NCI-H446 (cell line): ENCODE results near the gene DUSP2.
"Not testable (repeated sequence)": the region's sequence is repeated elsewhere in the genome, so short reads cannot be mapped to it uniquely, and the experiment has no call there.

ENCODE experiments used
- DNase-seq, 2 experiments: peaks; one replicate each; lab custom pipeline; 2025; lab: John Stamatoyannopoulos, UW

DUSP2 gene

DNA sequence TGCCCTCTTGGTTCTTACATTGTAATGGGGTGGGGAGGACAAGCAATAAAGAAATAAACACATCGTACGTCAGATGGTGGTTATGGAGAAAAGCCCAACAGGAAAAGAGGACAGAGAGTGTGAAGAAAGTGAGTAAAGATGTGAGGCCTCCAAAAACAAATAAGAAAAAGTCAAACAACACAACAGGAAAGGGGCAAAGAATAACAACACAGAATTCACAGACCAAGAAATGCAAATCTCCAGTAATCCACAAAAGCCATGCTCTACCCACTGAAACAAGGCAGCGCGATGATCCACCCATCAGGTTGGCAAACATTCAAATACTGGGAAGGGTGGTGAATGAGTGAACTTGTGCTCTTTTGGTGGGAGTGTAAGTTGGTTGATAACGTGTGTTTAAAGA, 16.7 kb upstream of the DUSP2 start:
- no peak for DNase-seq

DNA sequence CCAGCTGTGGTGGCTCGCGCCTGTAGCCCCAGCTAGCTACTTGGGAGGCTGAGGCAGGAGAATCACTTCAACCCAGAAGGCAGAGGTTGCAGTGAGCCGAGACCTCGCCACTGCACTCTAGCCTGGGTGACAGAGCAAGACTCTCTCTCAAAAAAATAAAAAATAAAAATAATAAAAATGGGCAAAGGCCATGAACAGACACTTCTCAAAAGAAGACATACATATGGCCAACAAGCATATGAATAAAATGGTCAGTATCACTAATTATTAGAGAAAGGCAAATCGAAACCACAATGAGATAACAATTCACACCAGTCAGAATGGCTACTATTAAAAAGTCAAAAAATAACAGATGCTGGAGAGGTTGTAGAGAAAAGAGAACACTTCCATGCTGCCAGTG, 15.1 kb upstream of the DUSP2 start:
- not testable (repeated sequence) for DNase-seq

DNA sequence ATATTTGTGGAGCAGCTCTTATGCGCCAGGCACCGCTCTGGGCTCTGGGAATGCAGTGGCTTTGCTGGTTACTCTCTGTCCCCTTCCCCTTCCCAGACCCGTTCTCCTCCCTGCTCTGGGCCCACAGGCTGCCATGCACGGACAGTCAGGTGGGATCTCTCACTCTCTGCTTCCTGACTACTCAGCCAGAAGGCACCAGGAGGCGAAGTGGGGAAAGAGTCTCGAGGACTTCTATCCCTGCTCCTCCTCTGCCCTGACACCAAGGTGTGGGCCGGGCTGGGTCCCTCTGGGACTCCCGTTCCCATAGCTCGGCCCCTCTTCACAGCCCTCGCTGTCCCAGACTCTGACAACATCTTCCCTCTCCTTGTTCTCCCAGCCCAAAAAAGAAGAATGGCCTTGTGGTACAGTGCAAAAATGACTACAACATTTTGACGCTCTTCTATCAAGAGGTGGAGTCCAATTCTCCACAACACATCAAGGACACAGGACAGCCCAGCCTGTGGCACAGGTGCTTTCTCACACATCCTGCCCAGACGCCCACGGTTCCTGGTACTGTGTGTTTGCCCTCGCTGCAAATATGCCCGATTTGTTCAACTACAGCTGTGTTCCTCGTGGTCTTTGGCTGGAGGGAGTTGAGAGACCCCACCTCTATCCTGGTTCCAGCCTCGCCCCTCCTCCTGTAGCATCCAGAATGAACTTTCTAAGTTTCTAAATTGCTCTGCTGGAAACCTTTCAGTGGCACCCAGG, 14.0 kb upstream of the DUSP2 start:
- DNase-seq = no peak

DNA sequence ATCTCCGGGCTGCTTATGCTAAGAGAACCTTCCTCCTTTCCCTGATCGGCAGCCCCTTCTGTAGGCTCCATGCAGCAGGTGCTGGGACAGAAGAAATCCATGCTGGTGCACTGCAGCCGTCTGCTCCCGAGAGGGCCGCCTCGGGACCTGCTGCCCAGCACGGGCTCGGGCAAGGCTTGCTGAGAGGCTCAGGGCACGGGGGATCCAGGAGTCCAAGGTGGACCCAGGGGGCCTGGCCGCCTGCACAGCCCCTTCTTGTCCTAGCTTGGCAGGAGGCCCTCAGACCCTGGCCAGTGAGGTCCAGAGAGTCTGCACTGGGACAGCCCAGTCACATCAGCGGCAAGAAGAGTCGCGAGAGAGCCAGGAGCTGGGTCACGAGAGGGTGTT, 13.3 kb upstream of the DUSP2 start:
- DNase-seq = no peak

DNA sequence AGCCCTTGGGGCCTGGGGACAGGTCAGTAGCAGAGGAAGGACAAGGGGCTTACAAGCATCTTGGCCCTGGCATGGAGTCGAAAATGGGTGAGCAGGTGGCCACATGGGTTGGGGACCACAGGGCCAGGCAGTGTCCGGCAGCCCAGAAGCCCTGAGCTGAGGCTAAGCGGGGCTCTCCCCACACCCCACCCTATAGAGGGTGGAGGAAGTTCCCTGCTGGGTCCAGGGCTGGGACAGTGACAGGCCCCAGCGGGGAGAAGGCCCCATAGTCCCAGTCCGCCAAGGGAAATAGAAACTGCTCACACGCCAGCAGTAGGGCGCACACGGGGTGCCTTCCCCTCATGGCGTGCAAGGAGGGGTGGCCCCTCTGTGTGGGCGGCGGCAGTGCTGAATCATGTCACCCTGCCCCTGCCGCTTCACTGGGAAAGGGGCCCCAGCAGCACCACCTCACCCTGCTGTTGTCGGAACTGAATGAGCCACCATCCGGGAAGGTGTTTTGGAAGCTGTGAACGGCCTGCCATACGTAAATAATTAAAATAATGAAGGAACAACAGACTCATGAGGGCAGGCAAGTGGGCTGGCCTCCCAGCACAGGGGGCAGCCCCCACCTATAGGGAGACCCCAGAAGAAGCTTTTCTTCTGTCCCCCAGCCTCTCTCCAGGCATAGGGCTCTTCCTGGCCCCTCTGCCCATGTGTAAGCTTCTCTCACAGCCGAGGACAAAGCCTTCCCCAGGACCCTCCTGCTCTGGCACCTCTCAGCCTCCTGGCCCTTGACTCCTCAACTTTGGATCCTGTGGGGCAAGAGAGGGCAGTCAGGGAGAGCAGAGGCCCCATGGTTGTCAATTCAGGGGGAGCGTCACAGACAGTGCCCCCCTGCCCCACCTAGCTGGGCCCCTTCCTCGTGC, 12.7 kb upstream of the DUSP2 start:
- DNase-seq = no peak

DNA sequence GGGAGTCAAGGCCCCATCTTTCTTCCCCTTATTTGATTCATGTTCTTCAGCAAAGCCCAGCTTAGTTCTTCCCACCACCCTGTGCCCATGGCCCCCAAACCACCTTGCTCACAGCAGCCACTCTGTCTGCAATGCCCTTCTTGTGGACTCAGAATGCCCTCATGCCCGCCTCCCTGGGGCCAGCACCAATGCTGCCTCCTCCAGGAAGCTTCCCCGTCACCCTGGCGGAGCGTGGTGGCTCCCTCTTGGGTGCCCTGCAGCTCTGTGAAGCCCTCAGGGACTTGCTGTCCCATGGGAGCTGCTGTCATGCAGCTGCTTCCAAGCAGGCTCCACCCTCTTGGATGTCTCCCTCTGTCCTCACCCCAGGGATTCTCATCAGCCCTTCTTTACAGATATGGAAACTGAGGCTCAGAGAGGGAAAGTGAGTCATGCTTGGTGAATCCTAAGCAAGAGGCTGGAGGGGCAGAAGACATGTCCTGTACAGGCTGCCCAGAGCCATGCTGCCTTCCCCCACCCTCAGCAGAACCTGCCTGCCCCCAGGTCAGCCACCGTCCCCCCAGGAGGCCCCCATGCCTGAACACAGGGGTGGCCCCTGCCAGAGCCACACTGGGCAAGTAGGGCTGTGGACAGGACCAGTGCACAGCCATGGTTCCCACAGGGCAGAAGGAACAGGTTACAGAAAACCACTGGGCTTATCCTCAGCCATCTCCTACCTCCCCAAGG, 11.8 kb upstream of the DUSP2 start:
- DNase-seq = no peak

DNA sequence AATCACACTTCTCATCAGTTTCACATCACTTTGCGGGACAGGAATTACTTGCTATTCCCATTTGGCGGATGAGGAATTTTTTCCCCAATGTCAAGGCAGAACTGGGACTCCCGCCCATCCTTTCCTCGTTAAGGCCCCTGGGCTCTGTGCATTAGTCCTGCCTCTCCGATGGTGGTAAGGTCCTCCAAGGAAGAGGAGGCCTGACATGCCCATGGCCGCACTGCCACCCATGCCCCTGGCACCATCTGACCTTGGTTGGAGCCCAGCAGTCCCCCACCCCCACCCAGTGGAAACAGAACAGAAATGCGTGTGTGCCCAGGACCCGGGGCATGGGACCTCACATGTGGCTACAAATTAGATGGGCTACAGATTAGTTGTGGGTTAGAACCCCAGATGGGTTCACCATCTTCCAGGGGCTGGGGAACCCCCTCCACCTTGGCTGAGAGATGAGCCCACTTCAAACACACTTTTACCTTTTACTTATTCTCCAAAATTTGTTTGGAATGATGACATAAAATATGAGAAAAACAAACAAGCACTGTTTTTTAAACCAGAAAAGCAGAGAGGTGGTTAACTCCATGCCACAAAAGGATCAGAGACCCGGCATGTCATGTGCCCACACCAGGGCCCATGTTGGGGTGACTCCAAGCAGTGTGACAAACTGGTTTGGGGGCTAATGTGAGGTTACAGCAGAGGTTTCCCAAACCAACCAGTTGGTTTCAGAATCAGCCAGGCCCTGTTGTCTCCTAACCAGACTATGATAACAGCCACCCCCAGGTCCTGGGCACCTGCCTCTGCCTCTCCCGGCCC, 11.0 kb upstream of the DUSP2 start:
- DNase-seq = no peak

DNA sequence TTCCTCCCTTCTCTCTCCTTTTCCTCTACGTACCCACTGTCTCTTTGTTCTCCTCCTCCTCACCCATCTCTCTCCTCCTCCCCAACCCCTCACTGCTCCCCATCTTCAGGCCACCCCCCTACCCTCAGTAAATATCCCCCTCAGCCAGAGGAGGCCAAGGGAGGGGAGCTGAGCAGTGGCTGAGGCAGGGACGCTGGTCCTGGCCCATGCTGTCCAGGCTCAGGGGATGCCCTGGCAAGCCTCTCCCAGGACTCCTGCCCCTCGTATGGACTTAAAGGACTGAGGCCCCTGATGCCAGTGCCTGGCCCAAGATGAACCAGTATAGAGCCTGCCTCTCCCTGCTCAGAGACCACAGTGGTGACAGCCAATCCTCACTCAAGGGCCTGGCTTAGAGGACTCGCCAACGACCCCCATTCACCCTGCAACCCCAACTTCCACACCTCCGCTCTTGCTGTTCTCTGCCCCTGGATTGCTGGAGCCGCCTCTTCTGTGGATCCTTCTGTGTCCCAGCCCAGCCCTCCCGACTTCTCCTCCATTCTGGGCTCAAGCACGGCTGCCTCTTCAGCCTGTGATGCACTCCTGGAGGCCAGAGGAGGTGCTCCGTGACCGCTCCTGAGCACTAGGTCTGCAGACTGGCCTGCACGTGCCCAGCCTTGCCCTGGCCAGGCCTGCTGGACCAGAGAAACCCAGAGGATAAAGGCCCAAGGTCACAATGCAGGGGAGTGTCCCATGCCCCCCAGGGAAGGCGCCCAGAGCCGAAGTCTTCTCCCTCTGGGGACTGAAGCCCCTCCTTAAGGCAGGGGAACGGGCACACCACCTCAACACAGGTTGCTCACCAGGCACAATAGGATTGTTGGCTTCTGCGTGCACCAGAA, 9.5 kb upstream of the DUSP2 start:
- DNase-seq = no peak

DNA sequence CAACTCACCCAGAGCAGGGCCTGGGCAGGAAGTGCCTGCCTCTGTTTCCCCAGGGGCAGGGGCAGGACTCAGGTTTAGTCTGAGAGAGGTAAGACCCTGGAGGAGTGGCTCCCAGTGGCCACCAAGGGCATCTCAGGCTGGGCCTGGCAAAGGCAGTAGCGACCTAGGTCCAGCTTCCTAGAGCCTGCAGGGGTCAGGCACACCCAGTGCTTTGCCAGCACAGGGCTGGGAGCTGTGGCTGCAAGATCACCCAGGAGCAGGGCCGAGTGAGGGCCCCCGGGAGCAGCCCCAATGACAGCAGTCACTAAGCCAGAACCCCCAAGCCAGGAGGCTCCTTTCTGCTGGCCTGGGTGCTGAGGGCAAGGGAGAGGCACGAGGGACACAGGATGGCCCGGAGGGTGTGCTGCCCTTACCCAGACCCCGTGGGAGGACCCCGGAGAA, 8.8 kb upstream of the DUSP2 start:
- DNase-seq = no peak

DNA sequence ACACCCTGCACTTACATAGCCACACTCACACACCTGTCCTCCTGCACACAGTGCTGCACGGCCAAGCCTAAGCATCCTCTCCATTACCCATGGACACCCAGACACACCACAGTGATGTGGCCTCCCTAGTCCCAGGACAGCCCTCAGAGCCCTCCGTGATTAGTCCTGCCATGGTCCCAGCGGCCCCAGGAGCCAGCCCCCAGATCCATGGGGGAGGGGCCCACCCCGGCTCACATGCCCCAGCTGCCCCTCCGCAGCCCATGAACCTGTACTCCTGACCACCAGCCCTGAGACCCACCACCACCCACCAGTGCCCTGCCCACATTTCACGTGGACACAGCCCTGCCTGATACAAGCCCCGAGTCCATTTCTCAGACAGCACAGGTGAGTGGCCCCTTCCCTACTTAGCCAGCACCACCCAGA, 8.1 kb upstream of the DUSP2 start:
- no peak for DNase-seq

DNA sequence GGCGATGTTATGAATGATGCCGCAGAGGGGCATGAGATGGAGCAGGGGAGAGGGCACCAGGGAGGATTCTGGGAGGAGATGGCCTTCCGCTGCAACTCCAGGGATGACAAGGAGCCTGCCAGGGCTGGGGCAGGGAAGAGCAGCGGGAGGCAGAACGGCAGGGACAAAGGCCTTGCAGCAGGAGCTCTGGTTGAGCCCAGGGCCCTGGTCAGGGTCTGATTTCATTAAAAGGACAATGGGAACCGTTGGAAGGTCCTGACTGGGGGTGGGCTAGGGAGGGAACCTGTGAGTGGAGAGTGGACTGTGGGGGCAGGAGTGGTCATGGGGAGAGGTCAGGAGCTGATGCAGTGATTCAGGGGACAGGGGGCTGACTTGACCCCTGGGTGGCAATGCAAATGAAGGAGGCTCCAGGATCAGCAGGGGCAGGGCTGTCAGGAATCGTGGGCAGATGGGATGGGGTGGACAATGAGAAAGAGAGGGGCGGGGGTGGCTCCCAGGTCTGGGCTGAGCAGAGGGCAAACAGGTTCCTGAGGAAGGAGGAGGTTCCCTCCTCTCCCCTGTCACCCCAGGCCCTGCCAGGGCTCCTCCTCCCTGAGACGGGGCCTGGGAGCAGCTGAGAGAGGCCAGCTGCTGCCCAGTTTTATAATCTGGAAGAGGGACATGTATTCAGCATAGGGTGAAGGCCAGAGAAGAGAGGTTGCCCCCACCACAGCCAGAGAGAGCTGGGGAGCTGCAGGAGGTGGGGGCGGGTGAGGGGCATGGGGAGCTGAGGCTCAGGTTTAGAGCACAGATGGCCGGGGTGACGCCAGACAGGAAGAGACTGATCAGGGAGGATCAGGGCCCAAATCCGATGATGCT, 7.3 kb upstream of the DUSP2 start:
- DNase-seq = no peak

DNA sequence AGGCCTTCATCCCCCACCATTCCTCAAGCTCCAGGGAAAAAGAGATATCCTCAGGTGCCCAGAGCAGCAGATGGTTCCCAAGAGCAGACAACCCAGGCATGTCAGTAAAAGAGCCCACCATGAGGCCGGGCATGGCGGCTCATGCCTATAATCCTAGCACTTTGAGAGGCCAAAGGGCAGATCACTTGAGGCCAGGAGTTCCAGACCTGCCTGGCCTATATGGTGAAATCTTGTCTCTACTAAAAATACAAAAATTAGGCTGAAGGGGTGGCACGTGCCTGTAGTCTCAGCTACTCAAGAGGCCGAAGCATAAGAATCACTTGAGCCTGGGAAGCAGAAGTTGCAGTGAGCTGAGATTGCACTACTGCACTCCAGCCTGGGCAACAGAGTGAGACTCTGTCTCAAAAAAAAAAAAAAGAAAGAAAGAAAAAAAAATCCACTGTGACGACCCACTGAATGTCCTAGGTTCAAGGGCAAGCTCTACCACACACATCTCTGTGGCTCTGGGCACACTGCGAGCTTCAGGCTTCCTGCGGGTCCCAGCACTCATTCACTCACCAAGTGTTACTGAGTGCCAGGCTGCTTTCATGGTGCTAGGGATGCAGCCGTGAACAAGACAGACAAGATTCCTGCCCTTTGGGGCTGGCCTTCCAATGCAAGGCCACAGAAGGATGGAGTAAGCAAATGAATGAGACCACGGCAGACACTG, 6.5 kb upstream of the DUSP2 start:
- no peak for DNase-seq

DNA sequence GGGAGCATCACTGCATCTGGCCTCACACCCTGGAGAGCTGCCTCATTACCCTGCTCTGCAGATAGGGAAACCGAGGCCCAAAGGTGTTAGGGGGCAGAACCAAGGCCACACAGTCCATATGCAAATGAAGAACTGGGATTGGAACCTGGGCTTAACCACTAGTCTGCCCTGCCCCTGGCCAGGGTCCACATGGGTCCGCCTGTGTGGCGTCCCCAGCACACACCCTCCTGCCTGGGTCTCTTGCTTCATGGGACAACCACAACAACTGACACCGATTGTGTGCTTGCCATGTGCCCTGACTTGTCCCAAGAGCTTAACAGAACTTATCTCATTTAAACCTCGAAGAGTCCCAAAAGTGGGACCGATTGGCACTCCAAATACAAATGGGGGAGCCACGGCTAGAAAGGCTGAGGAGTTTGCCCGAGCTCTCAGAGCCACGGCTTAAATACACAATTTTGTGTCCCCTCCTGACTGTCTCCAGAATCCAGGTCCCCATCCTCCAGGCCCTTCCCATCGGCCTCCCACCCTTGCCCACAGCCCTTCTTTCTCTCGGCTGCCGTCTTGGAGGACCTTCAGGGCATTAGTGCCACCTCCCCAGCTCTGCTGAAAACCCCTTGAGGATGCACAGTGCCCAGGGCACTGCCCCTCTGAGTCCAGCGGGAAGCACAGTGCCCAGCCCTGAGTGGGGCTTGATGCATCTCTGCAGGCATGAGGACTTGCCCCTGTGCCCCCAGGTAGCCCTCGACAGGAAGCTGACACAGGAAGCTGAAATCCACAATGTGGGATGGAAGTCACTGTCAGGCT, 5.8 kb upstream of the DUSP2 start:
- DNase-seq = no peak

DNA sequence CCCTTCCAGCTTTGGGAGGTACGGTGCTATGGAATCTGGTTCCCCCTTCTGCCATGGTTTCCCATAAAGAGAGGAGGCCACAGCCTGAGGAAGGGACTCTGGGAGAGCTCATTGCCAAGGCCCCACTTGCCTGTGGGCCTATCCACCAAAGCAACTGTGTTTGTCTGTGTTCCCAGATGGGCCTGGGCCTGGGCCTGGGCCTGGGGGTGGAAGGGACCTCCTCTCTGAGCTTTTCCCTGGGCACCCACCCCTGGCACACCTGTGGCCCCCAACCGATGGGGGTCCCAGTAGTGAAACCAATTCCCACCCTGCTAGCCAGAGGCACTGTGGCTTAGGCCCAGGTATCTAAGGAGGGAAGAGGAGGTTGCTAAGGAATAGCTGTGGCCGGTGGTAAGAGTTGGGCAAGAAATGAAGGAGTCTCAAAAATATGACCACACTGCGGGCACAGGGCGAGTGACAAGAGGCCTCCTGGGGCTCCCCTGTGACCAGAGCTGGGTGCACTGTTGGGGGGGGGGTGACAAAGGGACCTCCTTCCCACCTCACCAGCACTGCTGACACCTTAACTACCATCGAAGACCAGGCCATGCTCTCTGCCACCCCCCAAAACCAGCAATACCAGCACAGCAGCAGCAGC, 4.9 kb upstream of the DUSP2 start:
- DNase-seq = no peak

DNA sequence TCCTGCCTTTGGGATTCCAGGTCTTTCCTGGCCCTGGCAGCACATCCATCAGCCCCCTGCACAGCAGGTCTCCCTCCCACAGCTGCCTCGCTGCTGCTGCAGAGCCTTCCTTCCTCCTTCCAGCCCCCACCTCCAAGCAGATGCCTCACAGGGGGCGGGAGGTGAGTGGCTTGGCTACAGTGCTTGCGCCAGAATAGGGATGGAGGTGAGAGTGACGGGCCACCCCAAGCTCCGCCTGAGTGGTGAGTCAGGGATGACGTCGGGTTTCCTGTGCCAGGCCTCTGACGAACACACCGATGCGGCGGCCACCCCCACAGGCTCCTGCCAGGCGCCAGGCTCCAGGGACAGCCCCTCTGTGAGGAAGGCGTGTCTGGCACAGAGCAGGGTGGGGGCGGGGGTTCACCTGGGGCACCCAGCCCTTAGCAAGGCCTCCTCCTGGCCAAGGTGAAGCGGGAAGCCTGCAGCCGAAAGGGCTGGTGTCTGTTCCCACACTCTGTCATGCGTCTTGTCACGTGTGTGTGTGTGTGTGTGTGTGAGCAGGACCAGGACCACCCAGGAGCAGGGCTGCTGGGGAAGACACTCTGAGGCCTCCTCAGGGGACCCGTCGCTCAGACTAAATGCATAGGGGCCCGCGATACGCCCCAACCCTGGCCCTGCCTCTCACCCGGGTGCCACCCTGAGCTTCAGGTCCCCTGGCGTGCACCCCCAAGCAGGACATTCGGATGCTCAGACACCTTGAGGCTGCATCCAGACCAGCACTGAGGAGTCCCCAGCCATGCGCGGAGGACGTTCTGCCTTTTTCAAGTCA, 3.4 kb upstream of the DUSP2 start:
- peak; percentile 11 to 17 for DNase-seq

DNA sequence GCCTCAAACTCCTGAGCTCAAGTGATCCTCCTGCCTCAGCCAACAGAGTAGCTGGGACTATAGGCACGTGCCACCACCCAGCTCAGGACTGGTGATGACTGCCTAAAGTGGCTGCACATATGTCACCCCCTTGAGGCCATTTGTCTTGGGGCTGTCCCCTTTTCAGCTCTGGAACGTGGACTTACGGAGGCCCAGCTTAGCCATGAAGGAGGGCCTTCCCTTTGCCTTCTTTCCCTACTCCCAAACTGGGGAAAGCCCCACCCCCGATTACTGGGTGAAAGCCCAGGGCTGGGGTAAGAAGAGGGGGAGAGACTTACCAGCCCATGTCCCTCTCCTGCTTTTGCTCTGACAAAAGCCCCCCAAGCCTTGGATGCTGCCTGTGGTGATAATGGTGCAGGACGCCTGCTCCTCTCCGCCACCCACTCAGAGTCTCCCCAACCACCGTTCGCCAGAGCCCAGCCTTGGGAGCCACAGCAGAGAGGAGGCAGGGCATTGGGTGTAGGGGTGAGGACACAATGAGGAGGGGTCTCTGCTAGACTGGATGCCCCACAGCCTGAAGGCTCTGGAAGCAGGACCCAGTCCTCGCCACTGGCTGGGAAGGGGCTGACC, 2.5 kb upstream of the DUSP2 start:
- DNase-seq = no peak
